ENCODE results near the gene ANAPC15. TPM values are rescaled to one million over a fixed set of nuclear protein-coding genes. Genes with fewer than 3 reads are reported as not detected.
"Not testable (repeated sequence)": the region's sequence is repeated elsewhere in the genome, so short reads cannot be mapped to it uniquely, and the experiment has no call there.

ANAPC15 gene
- total RNA-seq = 10 to 100 TPM; 26.4 to 30.0 TPM

DNA sequence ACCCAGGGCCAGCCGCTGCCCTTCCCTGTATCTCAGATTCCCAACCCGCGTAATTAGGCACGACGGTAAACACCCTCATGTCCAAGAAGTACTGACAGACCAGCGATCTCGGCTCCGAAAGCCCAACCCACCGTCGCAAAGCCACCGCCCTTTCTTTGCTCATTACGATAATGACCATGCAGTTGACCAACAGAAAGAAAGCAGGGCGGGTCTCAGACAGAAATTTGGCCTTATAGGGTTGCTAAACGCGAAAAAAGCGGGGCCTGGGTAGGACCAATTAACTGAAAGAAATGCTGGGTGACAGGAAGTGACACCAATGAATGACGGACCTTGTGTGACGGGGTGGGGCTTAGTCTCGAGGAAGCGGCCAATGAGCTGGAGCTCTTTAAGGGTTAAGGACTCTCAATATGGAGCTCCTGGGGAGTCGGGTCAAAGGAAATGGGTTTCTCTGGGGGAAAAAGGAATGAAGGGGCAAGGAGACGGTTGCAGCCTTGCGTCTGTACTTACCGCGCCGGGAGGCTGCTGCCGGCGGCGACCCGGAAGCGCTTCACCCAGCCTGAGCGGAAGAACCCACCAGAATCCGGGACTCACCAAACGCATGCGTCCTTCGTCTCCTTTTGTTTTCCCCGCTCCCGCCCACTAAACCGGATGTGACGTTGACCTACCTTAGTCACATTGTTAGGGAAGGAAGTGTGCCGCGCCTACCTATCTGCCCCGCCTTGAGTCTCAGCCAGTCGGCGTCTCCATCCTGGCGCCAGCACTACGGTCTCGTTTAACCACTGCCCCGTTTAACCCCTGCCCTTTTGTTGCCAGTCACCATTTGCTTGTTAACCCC, at the start of gene ANAPC15:
Gene ANAPC15, minus strand, starts transcription at position 553 of the 835 bp plus-strand sequence. CDS start 1,419 bp downstream, outside the sequence.
- TF ChIP-seq, protein P1, sequence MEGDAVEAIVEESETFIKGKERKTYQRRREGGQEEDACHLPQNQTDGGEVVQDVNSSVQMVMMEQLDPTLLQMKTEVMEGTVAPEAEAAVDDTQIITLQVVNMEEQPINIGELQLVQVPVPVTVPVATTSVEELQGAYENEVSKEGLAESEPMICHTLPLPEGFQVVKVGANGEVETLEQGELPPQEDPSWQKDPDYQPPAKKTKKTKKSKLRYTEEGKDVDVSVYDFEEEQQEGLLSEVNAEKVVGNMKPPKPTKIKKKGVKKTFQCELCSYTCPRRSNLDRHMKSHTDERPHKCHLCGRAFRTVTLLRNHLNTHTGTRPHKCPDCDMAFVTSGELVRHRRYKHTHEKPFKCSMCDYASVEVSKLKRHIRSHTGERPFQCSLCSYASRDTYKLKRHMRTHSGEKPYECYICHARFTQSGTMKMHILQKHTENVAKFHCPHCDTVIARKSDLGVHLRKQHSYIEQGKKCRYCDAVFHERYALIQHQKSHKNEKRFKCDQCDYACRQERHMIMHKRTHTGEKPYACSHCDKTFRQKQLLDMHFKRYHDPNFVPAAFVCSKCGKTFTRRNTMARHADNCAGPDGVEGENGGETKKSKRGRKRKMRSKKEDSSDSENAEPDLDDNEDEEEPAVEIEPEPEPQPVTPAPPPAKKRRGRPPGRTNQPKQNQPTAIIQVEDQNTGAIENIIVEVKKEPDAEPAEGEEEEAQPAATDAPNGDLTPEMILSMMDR (IDR thresholded peaks at IDR 0.05) = no peak
- H3K36me3 ChIP-seq = peaks cover 13% of the 10 kb centered on the region
- no peaks in the 10 kb centered on the region for H3K9me3 ChIP-seq
- DNase-seq (ENCODE audit: low spot score) = peak; percentile 100
- H3K4me3 ChIP-seq = peak within 1 kb of the TSS; percentile 61 to 65
- H3K4me1 ChIP-seq = peaks cover 0 to 12% of the 10 kb centered on the region in 2 donors
- H3K27ac ChIP-seq = peak within 1 kb of the TSS; percentile 96 to 97
- no peaks in the 10 kb centered on the region for H3K27me3 ChIP-seq

DNA sequence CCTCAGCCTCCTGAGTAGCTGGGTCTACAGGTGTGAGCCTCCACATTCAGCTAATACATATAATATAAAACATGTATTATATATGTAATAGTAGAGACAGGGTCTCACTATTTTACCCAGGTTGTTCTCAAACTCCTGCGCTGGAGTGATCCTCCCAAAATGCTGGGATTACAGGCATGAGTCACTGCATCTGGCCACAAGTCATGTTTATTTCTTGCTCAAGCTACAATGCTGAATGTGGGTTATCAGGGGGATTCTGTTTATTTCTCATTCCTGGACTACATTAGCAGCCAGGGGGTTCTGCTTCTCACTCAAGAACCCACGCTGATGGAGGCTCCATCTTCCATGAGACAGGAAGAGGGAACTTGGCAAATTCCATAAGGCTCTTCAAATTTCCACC, 47.8 kb upstream of the ANAPC15 start:
- Histone ChIP-seq H3K9me3 (no peaks in the 10 kb centered on the region), H3K36me3 (no peaks in the 10 kb centered on the region), H3K27ac (no peak overlapping the region), H3K4me1 (no peaks in the 10 kb centered on the region), H3K27me3 (no peaks in the 10 kb centered on the region), H3K4me3 (no peak overlapping the region)
- no peak for DNase-seq (ENCODE audit: low spot score)
- TF ChIP-seq, protein P1 (IDR thresholded peaks at IDR 0.05) = no peak

- TF ChIP-seq, protein P1 (IDR thresholded peaks at IDR 0.05) = no peak
- Histone ChIP-seq H3K4me3 (no peak overlapping the region), H3K9me3 (no peaks in the 10 kb centered on the region), H3K36me3 (no peaks in the 10 kb centered on the region), H3K27ac (no peak overlapping the region), H3K27me3 (no peaks in the 10 kb centered on the region), H3K4me1 (no peaks in the 10 kb centered on the region)
- DNase-seq (ENCODE audit: low spot score) = no peak
These were observed 44.6 kb upstream of the ANAPC15 start for GRCh38 chr11:72157131-72157530.

GRCh38 chr11:72155751-72156150, 43.3 kb upstream of the ANAPC15 start:
- H3K4me3 ChIP-seq = no peak overlapping the region
- H3K9me3 ChIP-seq = no peaks in the 10 kb centered on the region
- no peak for DNase-seq (ENCODE audit: low spot score)
- H3K27me3 ChIP-seq = no peaks in the 10 kb centered on the region
- H3K36me3 ChIP-seq = no peaks in the 10 kb centered on the region
- TF ChIP-seq, protein P1 (IDR thresholded peaks at IDR 0.05) = no peak
- no peaks in the 10 kb centered on the region for H3K4me1 ChIP-seq
- no peak overlapping the region for H3K27ac ChIP-seq

DNA sequence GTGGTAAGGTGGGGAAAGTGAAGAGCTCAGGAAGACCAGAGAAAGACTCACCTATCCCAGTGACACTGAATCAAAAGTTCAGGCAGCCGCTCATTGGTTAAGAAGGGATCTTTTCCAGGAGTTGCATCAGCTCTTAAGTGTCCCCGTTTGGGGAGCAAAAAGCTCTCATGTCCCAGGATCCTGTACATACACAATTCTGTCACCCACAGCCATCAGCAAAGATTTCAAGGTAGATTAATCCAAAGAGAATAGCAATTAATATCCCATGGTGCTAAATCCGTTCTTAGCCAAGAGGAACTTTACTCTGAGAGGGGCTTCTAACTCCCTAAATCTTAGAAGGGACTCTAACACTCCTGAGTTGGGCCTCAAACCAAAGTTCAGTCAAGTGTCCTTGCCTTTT, 42.3 kb upstream of the ANAPC15 start:
- no peak for DNase-seq (ENCODE audit: low spot score)
- Histone ChIP-seq H3K9me3 (no peaks in the 10 kb centered on the region), H3K4me3 (no peak overlapping the region), H3K27me3 (no peaks in the 10 kb centered on the region), H3K27ac (no peak overlapping the region), H3K4me1 (no peaks in the 10 kb centered on the region), H3K36me3 (no peaks in the 10 kb centered on the region)
- TF ChIP-seq, protein P1 (IDR thresholded peaks at IDR 0.05) = no peak

DNA sequence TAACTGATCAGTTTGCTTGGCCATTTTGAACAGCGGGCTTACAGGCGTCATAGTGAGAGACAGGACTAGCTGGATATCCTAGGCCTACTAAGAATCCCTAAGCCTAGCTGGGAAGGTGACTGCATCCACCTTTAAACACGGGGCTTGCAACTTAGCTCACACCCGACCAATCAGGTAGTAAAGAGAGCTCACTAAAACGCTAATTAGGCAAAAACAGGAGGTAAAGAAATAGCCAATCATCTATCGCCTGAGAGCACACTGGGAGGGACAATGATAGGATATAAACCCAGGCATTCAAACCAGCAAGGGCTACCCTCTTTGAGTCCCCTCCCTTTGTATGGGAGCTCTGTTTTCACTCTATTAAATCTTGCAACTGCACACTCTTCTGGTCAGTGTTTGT, 41.4 kb upstream of the ANAPC15 start:
- not testable (repeated sequence) for DNase-seq (ENCODE audit: low spot score); H3K27ac ChIP-seq; H3K9me3 ChIP-seq; H3K4me1 ChIP-seq; H3K36me3 ChIP-seq; H3K27me3 ChIP-seq; H3K4me3 ChIP-seq
